ENCODE data around the gene KIAA0930.
"Not testable (repeated sequence)": the region's sequence is repeated elsewhere in the genome, so short reads cannot be mapped to it uniquely, and the experiment has no call there.

Gene KIAA0930

DNA sequence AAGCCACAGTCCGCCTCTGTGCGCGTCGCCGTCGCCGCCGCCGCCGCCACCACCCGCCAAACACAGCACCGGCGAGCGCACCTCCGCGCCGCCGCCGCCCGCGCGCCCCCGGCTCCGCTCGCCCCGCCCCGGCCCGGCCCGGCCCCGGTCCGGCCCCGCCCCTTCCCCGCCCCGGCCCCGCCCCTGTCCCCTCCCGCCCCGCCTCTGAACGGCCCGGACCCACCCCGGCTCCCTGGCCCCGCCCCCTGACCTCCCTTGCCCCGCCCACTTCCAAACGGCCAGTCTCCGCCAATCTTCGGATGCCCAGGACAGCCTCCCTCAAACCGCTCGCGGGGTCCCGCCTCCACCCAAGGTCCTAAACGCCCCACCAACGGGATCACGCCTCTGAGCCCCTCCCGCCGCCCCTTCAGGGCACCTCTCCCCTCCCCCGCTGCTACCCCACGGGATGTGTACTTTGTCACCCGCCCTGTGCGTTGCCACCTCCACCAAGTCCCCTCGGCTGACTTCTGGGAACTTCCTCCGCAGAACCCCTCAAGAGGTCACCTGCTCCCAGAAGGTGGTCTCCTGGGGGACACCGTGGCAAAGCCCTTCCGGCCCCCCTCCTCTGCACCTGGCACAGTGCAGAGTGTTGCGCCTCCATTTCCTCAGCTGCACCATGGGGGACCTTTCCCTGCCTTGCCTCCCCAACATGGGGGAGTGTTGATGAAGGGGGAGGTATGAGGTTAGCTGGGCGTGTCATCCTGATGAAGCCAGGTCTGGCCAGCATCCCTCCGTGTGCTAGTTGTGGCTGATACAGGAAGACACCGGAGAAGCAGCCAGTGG, at the start of gene KIAA0930:
KIAA0930 (minus strand) TSS at position 85 of the 822 bp plus-strand sequence. CDS start 191 bp downstream, outside the sequence.
- DNase-seq (ENCODE audit: low spot score), result peak; percentile 87

- no peak for DNase-seq (ENCODE audit: low spot score)
These were observed 46.3 kb upstream of the KIAA0930 start for GRCh38 chr22:45286854-45287551.

DNA sequence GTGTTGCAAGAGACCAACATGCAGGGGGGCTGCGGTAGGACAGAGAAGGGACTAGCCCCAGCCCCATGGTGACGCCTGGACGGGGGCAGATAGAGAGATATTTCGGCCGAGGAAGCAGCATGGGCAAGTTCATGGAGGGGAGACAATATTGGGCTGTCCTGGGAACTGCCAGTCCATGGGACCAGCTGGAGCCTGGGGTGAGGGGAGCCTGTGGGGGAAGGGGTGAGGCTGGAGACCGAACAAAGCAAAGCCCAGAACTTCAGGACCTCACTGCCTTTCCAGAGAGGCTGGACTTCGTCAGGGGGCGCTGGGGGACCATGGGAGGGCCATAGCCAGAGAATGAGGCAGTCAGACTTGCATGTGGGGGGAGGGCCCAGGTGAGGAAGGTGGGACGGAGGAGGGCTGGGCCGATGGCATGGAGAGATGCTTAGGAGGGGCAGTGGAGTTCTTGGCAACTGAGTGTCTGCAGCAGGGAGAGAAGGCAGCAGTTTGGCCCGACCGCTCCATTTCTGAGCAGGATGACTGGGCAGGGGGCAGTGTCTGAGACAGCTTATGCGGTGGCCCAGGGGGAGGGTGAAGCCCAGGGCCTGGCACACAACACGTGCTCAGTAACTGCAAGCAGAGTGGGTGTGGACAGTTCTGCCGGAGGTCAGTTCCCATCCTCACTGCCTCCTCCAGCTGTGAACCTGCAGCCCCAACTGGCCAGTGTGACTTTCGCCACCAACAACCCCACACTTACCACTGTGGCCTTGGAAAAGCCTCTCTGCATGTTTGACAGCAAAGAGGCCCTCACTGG, 44.8 kb upstream of the KIAA0930 start:
- DNase-seq (ENCODE audit: low spot score), result no peak

GRCh38 chr22:45284705-45285262, 44.1 kb upstream of the KIAA0930 start, which contains the start of gene UPK3A:
Gene UPK3A, plus strand, starts transcription at chr22:45284949. Its CDS starts 65 bp downstream, at chr22:45285014.
- DNase-seq (ENCODE audit: low spot score), result no peak

DNA sequence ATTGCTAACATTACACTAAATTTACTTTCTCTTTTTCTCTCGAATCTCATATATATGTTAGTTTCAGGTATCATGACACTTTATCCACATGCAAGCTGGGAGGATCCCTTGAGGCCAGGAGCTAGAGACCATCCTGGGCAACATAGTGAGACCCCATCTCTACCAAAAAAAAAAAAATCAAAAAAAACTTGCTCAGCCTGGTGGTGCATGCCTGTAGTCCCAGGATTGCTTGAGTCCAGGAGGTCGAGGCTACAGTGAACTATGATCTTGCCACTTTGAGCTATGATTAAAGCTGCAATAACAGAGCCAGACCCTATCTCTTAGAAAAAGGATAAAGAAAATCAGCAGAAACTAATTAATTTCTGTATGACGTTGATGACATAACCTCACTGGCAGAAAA, 40.3 kb upstream of the KIAA0930 start:
- no peak for DNase-seq (ENCODE audit: low spot score)

- no peak for DNase-seq (ENCODE audit: low spot score)
These were observed 39.9 kb upstream of the KIAA0930 start for GRCh38 chr22:45280587-45280980.

DNA sequence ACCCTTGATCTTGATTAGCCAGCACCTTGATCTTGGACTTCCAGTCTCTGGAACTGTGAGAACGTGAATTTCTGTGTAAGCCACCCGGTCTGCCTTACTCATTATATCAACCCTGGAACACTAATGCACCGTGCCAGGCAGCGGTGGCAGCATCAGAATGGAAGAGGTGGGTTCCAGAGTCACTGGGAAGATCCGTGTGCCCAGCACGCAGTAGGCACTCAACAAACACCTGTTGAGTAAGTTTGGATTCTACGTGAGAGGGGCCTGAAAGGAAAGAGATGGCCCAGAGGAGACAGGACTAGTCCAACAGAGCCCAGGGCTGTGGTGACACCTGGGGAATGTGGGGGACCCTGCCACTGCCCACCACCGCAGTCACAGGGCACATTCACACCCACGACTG, 37.4 kb upstream of the KIAA0930 start:
- DNase-seq (ENCODE audit: low spot score), result no peak

DNA sequence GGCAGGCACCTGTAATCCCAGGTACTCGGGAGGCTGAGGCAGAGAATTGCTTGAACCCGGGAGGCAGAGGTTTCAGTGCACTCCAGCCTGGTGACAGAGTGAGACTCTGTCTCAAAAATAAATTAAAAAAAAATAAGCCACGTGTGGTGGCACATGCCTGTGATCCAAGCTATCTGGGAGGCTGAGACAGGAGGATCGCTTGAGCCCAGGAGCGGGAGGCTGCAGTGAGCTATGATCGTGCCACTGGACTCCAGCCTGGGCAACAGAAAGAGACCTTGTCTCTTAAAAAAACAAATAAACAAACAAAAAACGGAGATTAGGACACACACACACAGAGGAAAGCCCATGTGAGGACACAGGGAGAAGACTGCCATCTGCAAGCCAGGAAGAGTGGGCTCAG, 37.0 kb upstream of the KIAA0930 start:
- DNase-seq (ENCODE audit: low spot score), result not testable (repeated sequence)

- no peak for DNase-seq (ENCODE audit: low spot score)
These were observed 35.9 kb upstream of the KIAA0930 start for GRCh38 chr22:45276507-45277105.

DNA sequence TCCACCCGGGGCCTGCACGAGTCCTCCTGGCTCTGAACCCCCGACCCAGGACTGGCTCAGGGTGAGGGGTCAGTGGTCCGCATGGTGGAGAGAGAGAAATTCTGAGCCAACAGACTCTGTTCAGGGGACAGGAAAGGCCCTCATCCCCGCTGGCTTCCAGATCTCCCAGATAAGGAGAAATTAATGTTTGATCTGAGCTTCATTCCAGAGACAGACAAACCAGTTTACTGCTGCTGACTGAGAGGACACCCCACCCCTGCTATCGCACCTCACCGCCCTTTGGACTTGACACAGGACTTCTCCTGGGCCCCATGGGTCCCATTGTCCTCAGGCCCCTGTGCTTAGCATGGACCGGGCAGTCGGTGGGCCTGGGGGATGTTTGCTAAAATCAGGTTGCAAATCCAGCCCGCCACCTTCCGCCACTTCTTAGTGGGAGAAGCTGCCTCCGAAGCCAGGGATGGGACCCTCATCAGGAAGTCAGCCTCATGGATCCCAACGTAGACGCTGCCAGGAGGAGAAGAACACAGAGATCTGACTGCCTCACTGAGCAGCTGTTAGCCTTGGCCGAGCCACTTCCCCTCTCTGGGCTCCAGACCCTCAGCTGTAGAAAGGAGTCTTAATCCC, 32.9 kb upstream of the KIAA0930 start:
- DNase-seq (ENCODE audit: low spot score), result no peak

- DNase-seq (ENCODE audit: low spot score), result no peak
These were observed 31.8 kb upstream of the KIAA0930 start for GRCh38 chr22:45272498-45272897.

DNA sequence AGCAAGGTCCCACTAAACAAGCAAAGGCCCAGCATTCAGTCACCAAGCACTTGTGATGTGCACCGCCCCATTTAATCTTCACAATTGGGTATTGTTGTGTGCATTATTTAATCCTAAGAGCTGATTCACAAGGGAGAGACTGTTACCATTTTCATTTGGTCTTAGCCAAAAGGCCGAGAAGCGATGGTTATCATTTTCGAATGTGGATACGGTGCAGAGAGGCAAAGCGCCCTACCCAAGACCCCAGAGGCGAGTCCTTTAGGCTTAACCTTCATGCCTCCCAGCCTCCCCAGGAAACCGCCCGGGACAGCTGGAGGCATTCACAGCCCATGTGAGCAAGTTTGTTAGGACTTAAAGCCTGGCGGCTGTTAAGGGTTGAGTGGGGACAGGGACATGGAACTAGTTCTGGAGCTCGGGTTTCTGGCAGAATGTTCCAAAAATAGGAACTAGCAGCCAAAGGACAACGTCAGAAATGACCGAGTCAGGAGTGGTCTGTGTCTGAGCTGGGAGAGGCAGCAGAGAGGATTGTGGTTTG, 31.0 kb upstream of the KIAA0930 start:
- DNase-seq (ENCODE audit: low spot score), result no peak

GRCh38 chr22:45270095-45271020, 29.7 kb upstream of the KIAA0930 start:
- DNase-seq (ENCODE audit: low spot score), result no peak

GRCh38 chr22:45268958-45269844, 28.5 kb upstream of the KIAA0930 start:
- DNase-seq (ENCODE audit: low spot score), result peak; percentile 92

- no peak for DNase-seq (ENCODE audit: low spot score)
These were observed 27.7 kb upstream of the KIAA0930 start for GRCh38 chr22:45268167-45268957.

- no peak for DNase-seq (ENCODE audit: low spot score)
These were observed 24.8 kb upstream of the KIAA0930 start for GRCh38 chr22:45265535-45265934.

GRCh38 chr22:45263463-45264269, 23.0 kb upstream of the KIAA0930 start:
- no peak for DNase-seq (ENCODE audit: low spot score)
